Amygdala (tissue), 56 donors: ENCODE data around the gene MFSD6.
"Not testable (repeated sequence)": the region's sequence is repeated elsewhere in the genome, so short reads cannot be mapped to it uniquely, and the experiment has no call there.

Experiments used
- DNase-seq, 56 donors: peaks; one replicate each; lab custom pipeline; 2025; lab: John Stamatoyannopoulos, UW

The MFSD6 gene

GRCh38 chr2:190490502-190490901 lies 82.3 kb downstream of the MFSD6 start:
- DNase-seq: no peak

GRCh38 chr2:190493095-190493494 lies 84.9 kb downstream of the MFSD6 start:
- no peak for DNase-seq

DNA sequence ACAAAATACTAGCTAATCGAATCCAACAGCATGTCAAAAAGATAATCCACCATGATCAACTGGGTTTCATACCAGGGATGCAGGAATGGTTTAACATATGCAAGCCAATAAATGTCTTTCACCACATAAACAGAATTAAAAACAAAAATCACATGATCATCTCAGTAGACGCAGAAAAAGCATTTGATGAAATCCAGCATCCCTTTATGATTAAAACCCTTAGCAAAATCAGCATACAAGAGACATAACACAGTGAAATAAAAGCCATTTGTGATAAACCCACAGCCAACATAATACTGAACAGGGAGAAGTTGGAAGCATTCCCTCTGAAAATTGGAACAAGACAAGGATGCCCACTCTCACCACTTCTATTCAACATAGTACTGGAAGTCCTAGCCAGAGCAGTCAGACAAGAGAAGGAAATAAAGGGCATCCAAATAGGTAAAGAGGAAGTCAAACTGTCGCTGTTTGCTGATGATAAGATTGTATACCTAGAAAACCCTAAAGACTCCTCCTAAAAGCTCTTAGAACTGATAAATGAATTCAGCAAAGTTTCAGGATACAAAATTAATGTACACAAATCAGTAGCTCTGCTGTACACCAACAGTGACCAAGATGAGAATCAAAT lies 86.6 kb downstream of the MFSD6 start:
- not testable (repeated sequence) for DNase-seq

DNA sequence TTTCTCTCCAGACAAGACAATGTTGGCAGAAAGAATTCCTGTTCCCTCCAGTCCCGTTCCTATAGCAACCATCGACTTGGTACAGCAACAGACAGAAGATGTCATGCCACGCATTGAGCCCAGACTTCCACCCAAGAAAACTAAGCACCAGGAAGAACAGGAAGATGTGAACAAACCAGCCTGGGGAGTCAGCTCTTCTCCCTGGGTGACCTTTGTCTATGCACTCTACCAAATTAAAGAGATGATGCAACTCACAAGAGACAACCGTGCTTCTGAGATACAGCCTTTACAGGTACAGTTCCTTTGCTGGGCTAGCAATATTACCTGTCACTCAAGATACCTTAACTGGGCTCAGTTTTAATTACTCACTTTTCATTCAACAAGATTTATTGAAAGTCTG lies 89.3 kb downstream of the MFSD6 start:
- DNase-seq: peak in 1 of 56 donors; percentile 8

GRCh38 chr2:190499273-190499672 lies 91.1 kb downstream of the MFSD6 start:
- no peak for DNase-seq

- DNase-seq: peak in 1 of 56 donors; percentile 8
These were observed 91.9 kb downstream of the MFSD6 start for GRCh38 chr2:190500054-190500502.

GRCh38 chr2:190501231-190501630 lies 93.1 kb downstream of the MFSD6 start:
- DNase-seq: no peak

- no peak for DNase-seq
These were observed 93.7 kb downstream of the MFSD6 start for GRCh38 chr2:190501702-190502407.

GRCh38 chr2:190503088-190503487 lies 94.9 kb downstream of the MFSD6 start:
- DNase-seq: no peak

GRCh38 chr2:190504912-190505311 lies 96.8 kb downstream of the MFSD6 start:
- no peak for DNase-seq

- peak in 1 of 56 donors; percentile 8 for DNase-seq
These were observed 97.5 kb downstream of the MFSD6 start for GRCh38 chr2:190505696-190506095.

GRCh38 chr2:190506666-190507065 lies 98.5 kb downstream of the MFSD6 start:
- no peak for DNase-seq

DNA sequence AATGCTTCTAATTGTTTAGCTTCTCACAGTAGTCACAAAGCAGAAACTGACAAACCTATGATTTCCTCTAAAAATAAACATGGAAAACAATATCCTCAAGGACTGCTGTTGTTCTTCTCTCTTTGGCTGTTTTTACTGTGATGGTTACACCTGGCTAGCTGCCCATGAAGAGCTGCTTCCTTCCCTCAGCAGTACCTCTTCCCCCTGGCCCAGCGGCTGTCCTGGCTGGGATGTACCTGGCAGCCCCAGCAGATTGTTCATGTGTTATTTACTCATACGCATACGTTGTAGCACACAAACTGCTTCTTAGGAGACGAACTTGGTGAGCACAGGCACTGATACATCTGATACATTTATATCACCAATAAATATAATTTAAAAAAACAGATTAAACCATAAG lies 99.0 kb downstream of the MFSD6 start:
- DNase-seq: peak in 1 of 56 donors; percentile 14

- DNase-seq: not testable (repeated sequence)
These were observed 101.7 kb downstream of the MFSD6 start for GRCh38 chr2:190509895-190510294.

DNA sequence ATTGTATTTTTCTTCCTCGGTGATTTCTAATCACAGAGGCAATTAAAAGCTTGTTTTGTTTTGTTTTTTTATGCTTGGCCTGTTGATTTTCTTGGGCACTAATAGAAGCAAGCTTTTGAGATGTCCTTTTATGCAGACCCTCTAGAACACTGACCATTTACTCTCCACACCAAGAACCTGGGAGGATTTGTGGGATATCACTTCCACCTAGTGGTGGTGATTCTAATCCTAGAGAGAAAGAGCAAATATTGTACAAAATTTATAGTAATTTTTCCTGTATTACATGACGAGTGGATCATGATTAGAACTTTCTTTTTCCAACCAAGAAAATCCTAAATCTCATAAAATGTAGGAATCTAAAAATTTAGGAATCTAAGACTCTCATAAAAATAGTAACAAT lies 102.9 kb downstream of the MFSD6 start:
- DNase-seq: peak in 1 of 56 donors; percentile 24

DNA sequence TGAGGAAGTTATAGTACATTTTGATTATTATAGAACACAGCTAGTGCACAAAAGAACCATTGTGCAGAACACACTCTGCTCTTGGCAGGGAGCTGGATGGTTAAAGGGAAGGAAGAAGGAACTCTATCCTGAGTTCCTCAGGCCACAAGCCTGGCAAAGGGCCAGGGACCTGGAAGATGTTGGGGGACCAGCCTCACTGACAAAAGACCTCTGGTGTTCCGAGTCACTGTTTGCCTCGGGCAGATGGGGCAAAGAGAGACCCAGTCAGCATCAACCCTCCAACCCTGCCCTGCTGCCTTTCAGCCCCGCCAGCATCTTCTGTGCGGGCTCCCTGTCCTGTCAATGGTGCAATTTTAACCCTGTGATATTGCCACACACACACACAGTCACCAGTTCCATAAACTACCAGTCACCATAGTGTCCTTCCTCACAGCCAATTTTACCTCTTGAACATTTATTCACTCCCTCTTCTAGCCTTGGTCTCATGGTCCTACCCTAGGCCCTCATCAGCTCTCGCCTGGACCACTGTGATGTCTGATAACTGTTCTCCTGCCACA lies 104.5 kb downstream of the MFSD6 start:
- DNase-seq: peak in 1 of 56 donors; percentile 59

- no peak for DNase-seq
These were observed 105.7 kb downstream of the MFSD6 start for GRCh38 chr2:190513877-190514276.

- no peak for DNase-seq
These were observed 106.5 kb downstream of the MFSD6 start for GRCh38 chr2:190514676-190515075.

- DNase-seq: no peak
These were observed 107.5 kb downstream of the MFSD6 start for GRCh38 chr2:190515687-190516086.

DNA sequence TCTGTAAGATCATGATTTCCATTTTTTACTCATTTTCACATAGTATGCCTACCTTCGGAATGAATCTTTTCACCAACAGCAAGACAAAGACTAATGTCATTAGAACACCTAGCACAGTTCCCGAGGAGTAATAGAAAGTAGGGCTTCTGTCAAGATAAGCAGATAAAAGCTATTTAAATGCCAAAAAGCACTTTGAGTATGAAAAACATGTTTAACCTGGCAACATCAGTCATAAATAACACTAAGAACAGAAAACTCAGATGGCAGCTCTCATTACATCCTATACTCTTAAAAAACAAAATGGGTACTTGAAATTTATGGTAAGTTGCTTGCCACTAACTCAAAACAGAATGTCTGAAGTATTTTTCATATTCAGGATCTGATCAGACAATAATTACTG lies 109.3 kb downstream of the MFSD6 start:
- no peak for DNase-seq

- DNase-seq: no peak
These were observed 112.0 kb downstream of the MFSD6 start for GRCh38 chr2:190519975-190520767.
